Measurements from ENCODE around the gene HOXD8.

The HOXD8 gene

GRCh38 chr2:176131848-176132158, 2.3 kb downstream of the HOXD8 start:
- no peak for TF ChIP-seq CTCF (IDR thresholded peaks at IDR 0.05; ENCODE audit: low read depth, low read length)
- DNase-seq (ENCODE audit: extremely low read depth, low read depth): no peak

- no peak for TF ChIP-seq CTCF (IDR thresholded peaks at IDR 0.05; ENCODE audit: low read depth, low read length)
- DNase-seq (ENCODE audit: extremely low read depth, low read depth): no peak
These were observed 3.0 kb downstream of the HOXD8 start for GRCh38 chr2:176132205-176133171.

GRCh38 chr2:176133389-176133788, 3.9 kb downstream of the HOXD8 start:
- TF ChIP-seq CTCF (IDR thresholded peaks at IDR 0.05; ENCODE audit: low read depth, low read length): no peak
- DNase-seq (ENCODE audit: extremely low read depth, low read depth): no peak

- no peak for DNase-seq (ENCODE audit: extremely low read depth, low read depth)
- TF ChIP-seq CTCF (IDR thresholded peaks at IDR 0.05; ENCODE audit: low read depth, low read length): no peak
These were observed 4.5 kb downstream of the HOXD8 start for GRCh38 chr2:176134035-176134434.

- DNase-seq (ENCODE audit: extremely low read depth, low read depth): no peak
These were observed 5.5 kb downstream of the HOXD8 start for GRCh38 chr2:176135035-176135440.

GRCh38 chr2:176136374-176137251, 7.1 kb downstream of the HOXD8 start:
- no peak for DNase-seq (ENCODE audit: extremely low read depth, low read depth)
- no peak for TF ChIP-seq CTCF (IDR thresholded peaks at IDR 0.05; ENCODE audit: low read depth, low read length)

More at GRCh38 chr2:176135035-176135440, 5.5 kb downstream of the HOXD8 start:
- TF ChIP-seq CTCF (IDR thresholded peaks at IDR 0.05; ENCODE audit: low read depth, low read length): no peak

GRCh38 chr2:176137252-176137580, 7.7 kb downstream of the HOXD8 start:
- TF ChIP-seq CTCF (IDR thresholded peaks at IDR 0.05; ENCODE audit: low read depth, low read length): no peak
- DNase-seq (ENCODE audit: extremely low read depth, low read depth): no peak

Data from AG09319 (cell line).